ENCODE results near the gene CDC14B.

DNA sequence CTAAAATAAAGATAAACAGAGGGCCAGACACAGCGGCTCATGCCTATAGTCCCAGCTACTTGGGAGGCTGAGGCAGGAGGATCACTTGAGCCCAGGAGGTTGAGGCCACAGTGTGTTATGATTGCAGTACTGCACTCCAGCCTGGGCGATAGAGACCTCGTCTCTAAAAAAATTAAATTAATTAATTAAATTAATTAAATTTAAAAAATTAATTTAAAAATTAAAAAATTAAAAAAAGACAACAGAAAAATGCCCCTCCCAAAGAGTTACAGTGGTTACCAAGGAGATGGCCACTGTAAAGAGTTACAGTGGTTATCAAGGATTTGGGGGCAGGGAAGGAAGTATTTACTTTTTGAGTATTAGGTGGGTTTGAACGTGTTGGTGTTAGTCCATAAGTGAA, 38.3 kb downstream of the CDC14B start:
- TF ChIP-seq, protein P1, sequence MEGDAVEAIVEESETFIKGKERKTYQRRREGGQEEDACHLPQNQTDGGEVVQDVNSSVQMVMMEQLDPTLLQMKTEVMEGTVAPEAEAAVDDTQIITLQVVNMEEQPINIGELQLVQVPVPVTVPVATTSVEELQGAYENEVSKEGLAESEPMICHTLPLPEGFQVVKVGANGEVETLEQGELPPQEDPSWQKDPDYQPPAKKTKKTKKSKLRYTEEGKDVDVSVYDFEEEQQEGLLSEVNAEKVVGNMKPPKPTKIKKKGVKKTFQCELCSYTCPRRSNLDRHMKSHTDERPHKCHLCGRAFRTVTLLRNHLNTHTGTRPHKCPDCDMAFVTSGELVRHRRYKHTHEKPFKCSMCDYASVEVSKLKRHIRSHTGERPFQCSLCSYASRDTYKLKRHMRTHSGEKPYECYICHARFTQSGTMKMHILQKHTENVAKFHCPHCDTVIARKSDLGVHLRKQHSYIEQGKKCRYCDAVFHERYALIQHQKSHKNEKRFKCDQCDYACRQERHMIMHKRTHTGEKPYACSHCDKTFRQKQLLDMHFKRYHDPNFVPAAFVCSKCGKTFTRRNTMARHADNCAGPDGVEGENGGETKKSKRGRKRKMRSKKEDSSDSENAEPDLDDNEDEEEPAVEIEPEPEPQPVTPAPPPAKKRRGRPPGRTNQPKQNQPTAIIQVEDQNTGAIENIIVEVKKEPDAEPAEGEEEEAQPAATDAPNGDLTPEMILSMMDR (IDR thresholded peaks at IDR 0.05) = no peak
- TF ChIP-seq POLR2A (IDR thresholded peaks at IDR 0.05) = no peak

All from lower leg skin (tissue), 3 donors.